ENCODE results near the gene ZNF451.

Gene ZNF451

GRCh38 chr6:57094689-57095088 is 4.7 kb downstream of the ZNF451 start:
- DNase-seq (ENCODE audit: low read depth in 2 of 2), result no peak

DNA sequence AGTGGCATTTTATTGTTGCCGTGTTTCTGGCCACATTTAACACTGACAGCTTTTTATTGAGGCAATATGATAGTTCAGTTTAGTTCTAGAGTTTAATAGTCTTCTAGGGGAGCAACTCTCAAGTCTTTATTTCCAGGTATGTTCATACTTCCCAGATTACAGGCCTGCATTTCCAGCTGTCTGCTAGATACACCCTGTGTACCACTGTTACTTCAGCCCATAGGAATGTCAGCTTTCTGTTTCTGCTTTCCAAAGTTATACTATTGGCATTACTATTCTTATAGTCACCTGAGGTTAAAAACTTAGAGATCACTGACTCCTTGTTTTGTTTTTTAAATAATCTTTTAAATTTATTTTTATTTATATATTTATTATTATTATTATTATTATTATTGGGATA is 7.6 kb downstream of the ZNF451 start:
- no peak for DNase-seq (ENCODE audit: low read depth in 2 of 2)

GRCh38 chr6:57102976-57103375 is 13.0 kb downstream of the ZNF451 start:
- DNase-seq (ENCODE audit: low read depth in 2 of 2), result no peak

- DNase-seq (ENCODE audit: low read depth in 2 of 2), result no peak
These were observed 14.3 kb downstream of the ZNF451 start for GRCh38 chr6:57104336-57104735.

GRCh38 chr6:57106990-57107389 is 17.0 kb downstream of the ZNF451 start:
- no peak for DNase-seq (ENCODE audit: low read depth in 2 of 2)

GRCh38 chr6:57108691-57109090 is 18.7 kb downstream of the ZNF451 start:
- no peak for DNase-seq (ENCODE audit: low read depth in 2 of 2)

- DNase-seq (ENCODE audit: low read depth in 2 of 2), result no peak
These were observed 19.9 kb downstream of the ZNF451 start for GRCh38 chr6:57109880-57110279.

DNA sequence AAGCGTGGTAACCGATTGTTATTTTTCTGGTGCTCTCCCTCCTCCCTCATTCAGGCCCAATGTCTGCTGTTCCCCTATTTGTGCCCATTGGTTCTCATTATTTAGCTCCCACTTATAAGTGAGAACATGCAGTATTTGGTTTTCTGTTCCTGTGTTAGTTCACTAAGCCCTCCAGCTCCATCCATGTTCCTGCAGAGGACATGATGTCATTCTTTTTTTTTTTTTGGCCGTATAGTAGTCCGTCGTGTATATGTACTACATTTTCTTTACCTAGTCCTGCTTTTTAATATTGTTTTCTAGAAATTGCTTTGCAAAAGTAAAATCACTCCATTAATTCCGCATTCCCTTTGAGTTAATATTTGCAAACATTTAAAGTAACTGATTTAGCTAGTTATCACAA is 23.1 kb downstream of the ZNF451 start:
- no peak for DNase-seq (ENCODE audit: low read depth in 2 of 2)

- DNase-seq (ENCODE audit: low read depth in 2 of 2), result no peak
These were observed 26.8 kb downstream of the ZNF451 start for GRCh38 chr6:57116776-57117175.

GRCh38 chr6:57117796-57118195 is 27.8 kb downstream of the ZNF451 start:
- no peak for DNase-seq (ENCODE audit: low read depth in 2 of 2)

DNA sequence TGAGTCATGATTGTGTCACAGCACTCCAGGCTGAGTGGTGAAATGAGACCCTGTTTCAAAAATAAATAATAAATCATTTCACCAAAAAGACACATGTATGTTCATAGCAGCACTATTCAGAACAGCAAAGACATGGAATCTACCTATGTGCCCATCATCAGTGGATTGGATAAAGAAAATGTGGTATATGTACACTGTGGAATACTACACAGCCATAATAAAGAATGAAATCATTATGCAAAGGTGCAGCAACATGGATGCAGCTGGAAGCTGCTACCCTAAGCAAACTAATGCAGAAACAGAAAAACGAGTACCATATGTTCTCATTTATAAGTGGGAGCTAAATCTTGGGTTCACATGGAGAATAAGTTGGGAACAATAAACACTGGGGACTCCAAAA is 33.1 kb downstream of the ZNF451 start:
- DNase-seq (ENCODE audit: low read depth in 2 of 2), result no peak

DNA sequence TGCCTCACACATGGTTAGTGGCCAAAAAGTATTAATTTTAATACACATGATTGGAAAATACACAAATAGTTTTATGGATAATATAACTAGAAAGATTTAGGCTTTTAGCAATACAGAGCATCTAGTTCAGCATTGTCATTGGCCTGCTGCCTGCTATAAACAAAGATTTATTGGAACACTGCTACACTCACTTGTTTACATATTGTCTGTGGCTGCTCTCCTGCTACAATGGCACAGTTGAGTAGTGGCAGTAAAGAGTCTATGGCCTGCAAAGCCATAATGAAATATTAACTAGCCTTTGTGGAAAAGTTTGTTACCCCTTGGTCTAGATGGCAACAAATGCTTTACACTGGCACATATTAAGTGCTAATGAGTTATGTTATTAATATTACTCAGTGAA is 37.8 kb downstream of the ZNF451 start:
- DNase-seq (ENCODE audit: low read depth in 2 of 2), result no peak

- DNase-seq (ENCODE audit: low read depth in 2 of 2), result no peak
These were observed 40.7 kb downstream of the ZNF451 start for GRCh38 chr6:57130661-57131177.

GRCh38 chr6:57134954-57135353 is 45.0 kb downstream of the ZNF451 start:
- DNase-seq (ENCODE audit: low read depth in 2 of 2), result no peak

DNA sequence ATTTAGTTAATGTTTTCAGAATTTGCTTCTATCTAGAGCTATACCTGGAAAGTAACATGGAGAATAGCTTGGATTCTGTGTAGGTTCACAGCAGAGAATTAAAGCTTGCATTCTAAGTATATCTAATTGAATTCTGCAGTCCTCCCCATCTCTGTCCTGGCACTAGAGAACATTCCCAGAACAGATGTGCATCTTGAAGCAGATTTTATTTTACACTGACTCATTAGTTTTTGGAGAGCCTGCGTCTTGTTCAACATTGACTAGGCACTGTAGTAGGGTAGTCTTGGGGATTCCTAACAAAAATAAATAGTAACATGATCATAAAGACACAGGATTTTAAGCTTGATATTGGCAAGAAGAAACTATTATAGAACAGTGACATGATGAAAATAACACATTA is 45.9 kb downstream of the ZNF451 start:
- DNase-seq (ENCODE audit: low read depth in 2 of 2), result no peak

DNA sequence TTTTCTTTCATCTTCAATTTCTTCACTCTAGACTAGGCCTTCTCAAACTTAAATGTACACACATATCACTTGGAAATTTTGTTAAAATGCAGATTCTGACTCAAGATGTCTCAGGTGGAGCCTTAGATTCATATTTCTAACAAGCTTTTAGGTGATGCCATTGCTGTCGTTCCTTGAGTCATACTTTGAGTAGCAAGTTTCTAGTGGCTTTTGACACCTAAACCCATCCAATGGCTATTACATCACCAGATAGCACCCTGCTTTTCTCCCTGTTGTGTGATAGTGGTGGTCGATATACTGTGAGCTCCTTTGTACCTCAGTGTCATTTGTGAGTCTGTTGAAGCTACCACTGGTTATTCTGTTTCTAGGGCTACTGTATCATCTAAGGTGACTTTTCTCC is 47.4 kb downstream of the ZNF451 start:
- no peak for DNase-seq (ENCODE audit: low read depth in 2 of 2)

DNA sequence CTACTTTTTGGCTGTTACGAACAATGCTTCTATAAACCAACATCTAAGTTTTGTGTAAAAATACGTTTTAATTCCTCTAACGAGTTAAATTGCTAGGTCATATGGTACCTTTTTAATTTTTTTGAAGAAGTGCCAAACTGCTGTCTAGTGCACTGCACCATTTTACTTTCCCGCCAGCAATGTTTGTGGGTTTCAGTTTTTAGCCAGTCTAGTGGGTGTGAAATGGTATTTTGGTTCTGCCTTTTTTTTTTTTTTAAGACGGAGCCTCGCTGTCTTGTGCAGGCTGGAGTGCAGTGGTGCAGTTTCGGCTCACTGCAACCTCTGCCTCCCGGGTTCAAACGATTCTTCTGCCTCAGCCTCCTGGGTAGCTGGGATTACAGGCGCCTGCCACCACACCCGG is 48.0 kb downstream of the ZNF451 start:
- DNase-seq (ENCODE audit: low read depth in 2 of 2), result no peak

GRCh38 chr6:57141451-57142177 is 51.6 kb downstream of the ZNF451 start:
- DNase-seq (ENCODE audit: low read depth in 2 of 2), result no peak

GRCh38 chr6:57142178-57142525 is 52.2 kb downstream of the ZNF451 start:
- no peak for DNase-seq (ENCODE audit: low read depth in 2 of 2)

DNA sequence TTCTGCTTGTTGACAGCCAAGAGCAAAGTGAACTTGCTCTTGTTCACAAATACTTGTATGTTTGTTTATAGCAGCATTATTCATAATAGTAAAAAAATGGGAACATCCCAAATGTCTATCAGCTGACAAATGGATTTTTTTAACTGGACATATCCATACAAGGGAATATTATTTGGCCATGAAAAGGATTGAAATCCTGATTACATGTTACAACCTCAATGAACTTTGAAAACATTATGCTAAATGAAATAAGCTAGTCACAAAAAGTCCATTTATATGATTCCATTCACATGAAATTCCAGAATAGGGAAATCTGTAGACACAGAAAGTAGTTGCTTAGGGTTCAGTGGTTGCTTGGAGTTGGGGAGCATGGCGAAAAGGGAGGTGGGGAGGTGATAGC is 53.7 kb downstream of the ZNF451 start:
- DNase-seq (ENCODE audit: low read depth in 2 of 2), result no peak

DNA sequence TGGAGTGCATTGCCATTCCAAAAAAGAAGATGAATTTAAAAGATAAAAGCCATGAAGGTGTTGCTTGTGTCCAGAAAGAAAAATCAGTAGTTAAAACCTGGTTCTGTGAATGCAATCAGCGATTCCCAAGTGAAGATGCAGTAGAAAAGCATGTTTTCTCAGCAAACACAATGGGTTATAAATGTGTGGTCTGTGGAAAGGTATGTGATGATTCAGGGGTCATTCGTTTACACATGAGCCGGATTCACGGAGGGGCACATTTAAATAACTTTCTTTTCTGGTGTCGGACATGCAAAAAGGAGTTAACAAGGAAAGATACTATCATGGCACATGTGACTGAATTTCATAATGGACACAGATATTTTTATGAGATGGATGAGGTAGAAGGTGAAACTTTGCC is 57.4 kb downstream of the ZNF451 start:
- no peak for DNase-seq (ENCODE audit: low read depth in 2 of 2)

DNA sequence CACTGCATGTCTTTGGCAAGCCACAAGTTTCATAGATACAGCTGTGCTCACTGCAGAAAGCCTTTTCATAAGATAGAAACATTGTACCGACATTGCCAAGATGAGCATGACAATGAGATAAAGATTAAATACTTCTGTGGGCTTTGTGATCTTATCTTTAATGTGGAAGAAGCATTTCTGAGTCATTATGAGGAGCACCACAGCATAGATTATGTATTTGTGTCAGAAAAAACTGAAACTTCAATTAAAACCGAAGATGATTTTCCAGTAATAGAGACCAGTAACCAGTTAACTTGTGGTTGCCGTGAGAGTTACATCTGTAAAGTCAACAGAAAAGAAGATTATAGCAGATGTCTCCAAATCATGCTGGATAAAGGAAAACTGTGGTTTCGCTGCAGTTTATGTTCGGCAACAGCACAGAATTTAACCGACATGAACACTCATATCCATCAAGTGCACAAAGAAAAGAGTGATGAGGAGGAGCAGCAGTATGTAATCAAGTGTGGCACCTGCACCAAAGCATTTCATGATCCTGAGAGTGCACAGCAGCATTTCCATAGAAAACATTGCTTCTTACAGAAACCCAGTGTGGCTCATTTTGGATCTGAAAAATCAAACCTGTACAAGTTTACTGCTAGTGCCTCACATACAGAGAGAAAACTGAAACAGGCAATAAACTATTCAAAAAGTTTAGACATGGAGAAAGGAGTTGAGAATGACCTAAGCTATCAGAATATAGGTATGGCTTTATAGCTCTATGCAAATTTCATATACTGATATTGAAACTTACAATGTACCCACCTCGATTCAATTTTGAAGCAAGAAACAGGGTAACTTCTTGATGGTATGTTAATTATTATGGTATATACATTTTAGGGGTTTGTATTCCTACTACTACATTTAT is 58.2 kb downstream of the ZNF451 start:
- DNase-seq (ENCODE audit: low read depth in 2 of 2), result no peak

- DNase-seq (ENCODE audit: low read depth in 2 of 2), result no peak
These were observed 68.7 kb downstream of the ZNF451 start for GRCh38 chr6:57158658-57159057.
